GM04503 (cell line): Measurements from ENCODE around the gene LPO.

ENCODE experiments used
- DNase-seq: peaks from one replicate; pipeline ENCODE4 v3.0.0-alpha.2; 2012; ENCODE audit warnings: low read depth

LPO gene

GRCh38 chr17:58278661-58279015 lies 40.3 kb downstream of the LPO start:
- no peak for DNase-seq

DNA sequence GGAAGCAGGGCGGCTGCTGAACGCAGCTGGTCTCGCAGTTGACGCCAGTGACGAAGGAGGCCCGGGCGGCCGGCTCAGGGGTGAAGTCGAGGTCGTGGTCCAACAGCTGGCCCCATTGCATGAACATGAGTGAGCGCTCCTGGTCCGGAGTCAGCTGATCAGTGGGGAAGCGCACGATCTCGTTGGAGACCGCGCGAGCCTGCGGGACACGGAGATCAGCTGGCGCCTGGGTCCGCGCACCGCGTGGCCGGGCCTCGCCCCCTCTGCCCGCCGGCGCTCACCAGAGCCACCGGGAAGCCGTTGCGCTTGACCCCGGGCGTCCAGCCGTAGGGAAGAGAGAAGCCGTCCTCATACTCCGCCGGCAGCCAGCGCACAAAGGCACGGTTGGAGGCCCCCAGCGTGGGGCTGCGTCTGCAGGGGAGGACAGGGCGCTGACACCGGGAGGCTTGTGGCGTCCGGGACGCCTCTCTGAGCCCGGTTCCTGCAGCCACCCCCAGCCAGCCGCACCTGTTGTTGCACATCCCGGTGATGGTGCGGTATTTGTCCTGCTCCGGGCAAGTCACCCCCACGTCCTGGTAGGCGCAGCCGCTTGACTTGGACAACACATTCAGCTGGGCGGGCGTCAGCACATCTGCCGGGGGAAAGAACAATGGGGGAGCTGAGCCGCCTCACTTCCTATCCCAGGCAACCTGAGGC lies 40.8 kb downstream of the LPO start:
- no peak for DNase-seq

GRCh38 chr17:58279736-58280479 lies 41.5 kb downstream of the LPO start:
- no peak for DNase-seq

DNA sequence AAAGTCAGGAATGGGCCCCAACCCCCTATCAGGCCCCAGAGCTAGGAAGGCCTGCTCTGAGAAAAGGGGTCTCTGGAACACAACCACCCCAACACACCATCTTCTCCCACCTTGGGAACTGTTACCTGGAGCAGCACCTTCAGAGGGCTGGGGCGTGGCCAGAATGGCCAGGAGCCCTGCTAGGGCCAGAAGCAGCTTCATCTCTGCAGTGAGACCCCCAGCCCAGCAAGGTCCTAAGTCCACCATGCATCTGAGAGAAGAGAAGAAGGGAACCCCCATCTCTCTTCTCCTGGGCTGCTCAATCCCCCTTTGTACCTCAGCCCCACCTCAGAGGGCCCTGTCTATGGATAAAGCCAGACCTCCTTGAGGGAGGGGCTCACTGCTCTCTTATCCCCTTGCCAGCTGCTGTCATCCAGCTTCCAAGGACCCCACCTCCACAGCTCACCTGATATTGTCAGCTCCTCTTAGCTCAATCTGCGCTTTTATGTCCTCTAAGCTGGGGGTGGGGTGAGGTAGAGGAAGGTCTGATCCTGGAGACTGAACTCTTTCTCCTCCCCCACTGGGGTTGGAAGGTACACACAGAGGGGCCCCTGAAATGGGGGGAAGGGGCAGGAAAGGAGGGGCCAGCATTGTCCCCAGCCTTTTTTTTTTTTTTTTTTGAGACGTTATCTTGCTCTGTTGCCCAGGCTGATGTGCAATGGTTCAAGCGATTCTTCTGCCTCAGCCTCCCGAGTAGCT lies 42.3 kb downstream of the LPO start, which contains the start of gene MPO:
TSS of gene MPO (minus strand) at position 456 of the 738 bp plus-strand sequence. CDS start at position 279, 177 bp downstream.
- DNase-seq = no peak

DNA sequence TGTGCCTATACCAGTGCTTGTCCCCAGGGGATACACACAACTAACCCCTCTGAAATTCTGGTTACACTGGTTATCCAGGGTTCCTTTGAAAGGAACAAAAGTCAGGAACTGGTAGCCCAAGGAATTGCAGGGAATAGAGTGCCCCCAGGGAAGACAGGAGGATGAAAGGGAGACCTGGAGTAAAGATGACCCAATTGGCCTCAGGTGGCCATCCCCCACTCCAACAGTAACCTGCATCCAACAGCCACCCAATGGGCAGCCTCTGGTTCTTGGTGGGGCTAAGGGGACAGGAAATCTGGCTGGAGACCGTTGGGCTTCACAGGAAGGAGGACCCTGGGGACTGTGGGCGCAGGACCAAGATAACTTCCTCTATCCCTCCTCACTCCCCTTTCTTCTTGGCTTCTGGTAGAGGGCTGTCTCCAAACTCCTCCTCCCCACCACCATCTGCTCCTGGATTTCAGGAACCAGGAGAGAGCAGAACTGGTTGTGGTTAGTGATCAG lies 43.2 kb downstream of the LPO start:
- no peak for DNase-seq

DNA sequence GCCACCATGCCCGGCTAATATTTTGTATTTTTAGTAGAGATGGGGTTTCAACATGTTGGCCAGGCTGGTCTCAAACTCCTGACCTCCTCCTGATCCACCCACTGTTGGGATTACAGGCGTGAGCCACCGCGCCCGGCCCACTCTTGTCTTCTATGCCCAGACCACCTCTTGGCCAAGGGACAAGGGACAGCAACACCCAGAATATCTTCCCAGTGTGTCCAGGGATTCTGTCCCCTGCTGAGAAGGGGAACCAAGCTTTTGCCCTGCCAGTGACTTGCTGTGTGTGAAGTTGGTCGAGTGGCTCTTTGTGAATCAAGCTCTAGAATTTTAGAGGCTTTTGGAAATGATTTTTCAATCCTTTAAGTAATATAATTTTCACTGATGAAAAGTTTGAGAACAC lies 44.1 kb downstream of the LPO start:
- no peak for DNase-seq

DNA sequence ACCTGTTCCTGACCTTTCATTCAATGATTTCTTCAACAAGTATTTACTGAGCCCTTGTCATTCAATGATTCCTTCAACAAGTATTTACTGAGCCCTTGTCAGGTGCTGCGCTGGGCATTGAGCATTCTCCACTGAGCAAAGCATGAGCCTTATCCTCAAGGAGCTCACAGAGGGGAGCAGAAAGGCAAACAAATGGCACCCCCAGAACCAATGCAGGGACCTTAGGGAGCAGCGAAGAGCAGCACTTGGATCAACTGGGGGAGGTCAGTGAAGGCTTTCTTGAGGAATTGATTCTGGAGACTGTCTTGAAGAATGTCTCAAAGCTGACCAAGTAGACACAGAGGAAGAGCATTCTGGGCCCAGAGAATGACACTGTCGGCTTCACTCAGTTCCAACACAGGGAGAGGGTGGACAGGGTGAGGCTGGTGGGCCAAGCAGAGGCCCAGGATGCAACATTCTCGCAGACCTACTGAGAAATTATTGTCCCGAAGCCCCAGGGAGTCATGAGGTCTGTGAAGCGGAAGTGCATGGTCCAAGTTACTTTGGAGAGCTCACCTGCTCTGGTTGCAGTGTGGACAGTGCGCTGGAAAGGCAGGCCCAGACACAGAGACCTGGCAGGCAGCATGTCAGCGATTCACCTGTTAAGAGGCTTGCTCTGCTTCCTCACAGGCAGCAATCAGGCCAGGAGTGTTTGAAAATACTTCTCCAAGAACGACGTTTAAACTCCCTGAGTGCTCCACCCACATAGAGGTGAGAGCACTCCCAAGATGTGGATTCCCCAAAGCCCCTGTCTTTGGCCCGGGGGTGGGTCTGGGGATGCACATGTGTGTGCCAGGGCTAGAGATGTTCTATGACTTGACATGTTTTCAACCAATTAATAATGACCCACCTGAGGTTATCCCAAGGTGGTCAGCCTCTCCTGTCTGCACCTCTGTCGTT lies 45.6 kb downstream of the LPO start:
- DNase-seq = no peak

DNA sequence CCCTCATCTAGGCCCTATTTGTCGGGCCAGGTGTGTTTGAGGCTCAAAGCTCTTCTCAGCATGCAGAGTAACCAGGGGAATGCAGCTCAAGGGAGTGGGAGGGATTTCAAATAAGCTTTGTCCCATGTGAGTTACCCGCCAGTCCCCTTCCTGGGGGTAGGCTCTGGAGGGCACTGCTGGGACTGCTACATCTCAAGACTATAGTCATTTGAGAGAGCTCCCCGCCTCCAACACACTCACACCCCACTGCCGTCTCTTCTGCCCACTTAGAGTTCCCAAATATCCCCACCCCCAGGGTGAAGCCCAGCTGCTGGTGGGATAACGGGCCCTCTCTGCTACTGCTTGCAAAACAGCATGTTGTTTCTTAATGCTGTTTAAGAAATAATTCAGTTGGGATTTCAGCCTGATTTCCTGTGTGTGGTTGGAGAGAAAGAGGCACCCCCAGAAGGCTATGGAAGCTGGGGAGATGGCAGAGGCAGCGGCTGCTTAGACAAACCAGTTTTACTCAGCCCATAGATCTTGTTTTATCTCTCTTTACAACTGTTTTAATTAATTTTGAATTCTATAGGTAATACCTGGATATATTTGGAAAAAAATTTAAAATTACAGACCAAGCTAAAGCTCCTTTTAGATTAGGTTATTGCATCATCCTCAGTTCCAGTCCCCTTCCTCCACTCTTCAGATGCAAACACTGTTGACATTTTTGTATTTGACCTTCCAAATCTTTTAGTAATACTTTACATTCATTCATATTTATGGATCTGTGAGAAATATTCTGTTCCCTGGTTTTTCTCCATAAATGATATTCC lies 46.4 kb downstream of the LPO start:
- no peak for DNase-seq

DNA sequence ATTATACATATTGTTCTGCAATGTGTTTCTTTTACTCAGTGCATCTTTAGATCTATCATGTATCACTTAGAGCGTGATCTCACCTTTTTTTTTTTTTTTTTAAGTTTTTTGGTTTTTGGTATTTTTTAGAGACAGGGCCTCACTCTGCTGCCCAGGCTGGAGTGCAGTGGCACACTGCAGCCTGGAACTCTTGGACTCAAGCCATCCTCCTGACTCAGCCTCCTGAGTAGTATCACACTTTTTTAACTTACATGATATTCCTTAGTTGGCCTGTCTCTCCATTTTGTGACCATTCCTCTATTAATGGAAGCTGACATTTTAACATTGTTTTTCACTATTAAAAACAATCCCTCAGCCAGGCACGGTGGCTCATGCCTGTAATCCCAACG lies 47.0 kb downstream of the LPO start:
- no peak for DNase-seq

DNA sequence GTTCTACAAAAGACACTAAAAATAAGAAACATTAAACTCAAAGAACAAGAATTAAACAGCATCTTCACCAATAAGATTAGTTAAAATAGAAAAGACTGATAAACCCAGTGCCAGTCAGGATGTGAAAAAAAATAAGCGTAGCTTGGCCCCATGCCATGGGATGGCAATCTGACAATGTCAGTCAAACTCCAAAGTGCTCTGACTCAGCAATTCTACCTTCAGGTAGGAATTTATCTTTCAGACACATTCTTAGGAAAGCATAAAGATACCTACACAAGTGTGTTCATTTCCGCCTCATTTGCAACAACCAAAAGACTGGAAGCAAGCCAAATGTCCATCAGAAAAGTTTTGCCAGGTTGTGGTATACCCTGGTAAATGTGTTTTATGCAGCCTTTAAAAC lies 51.5 kb downstream of the LPO start:
- DNase-seq = no peak

- DNase-seq = no peak
Observed at GRCh38 chr17:58291246-58291645, 52.9 kb downstream of the LPO start.

DNA sequence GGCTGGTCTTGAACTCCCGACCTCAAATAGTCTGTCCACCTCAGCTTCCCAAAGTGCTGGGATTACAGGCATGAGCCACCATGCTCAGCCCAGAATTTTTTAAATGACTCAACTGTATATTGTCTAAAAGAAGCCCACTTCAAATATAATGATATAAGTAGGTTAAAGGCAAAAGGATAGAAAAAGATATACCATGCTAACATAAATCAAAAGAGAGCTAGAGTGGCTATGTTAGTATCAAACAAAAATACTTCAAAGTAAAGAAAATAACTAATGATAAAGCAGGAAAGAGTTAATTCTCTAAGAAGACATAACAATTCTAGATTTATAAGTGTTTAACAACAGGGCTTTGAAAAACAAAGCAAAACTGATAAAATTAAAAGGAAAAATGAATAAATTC lies 55.6 kb downstream of the LPO start:
- no peak for DNase-seq

DNA sequence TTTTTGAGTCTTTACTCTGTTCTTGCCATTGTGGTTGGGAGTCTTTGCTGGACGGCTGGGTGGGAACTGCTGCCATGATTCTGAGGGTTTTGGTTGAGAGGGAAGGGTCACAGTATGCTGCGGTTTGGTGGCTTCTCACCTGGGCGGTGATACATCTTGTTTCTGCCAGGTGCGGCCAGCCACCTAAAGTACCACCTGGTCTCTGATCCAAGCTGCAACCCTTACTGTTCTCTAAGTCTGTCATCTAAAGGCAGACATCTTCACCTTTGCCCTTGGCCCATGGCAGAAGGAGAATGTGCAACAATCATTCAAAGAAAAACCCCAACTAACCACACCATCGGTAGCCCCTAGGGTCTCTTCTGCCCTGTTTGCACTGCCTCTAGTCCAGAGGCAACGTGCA lies 62.0 kb downstream of the LPO start:
- DNase-seq = no peak

DNA sequence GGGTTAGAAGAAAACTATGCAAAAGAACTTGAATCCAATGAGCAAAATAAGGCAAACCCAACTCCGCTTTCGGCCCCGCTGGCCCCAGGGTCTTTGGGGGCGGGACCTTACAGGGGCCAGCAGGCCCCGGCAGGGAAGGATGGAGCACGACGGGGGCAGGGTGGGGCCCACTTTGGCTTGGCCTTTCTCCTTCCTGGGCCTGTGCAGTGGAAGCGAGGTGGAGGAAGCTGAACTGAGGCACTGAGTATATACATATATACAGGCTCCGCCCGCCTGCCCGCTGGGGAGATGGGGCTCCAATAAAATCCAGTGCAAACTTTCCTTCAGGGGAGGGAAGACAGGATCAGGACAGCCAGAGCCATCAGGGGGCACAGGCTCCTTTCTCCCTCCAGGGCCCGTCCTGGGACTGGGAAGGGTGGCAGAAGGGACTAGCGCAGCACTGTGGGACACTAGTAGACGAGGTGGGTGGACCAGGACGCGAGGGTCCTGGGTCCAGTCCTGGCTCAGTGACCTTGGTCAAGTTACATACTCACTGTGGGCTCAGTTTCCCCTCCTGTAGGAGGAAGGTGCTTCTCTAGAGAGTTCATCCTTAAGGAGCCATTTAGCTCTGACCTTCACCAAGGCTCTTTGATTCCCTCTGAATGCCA lies 63.2 kb downstream of the LPO start:
- no peak for DNase-seq

DNA sequence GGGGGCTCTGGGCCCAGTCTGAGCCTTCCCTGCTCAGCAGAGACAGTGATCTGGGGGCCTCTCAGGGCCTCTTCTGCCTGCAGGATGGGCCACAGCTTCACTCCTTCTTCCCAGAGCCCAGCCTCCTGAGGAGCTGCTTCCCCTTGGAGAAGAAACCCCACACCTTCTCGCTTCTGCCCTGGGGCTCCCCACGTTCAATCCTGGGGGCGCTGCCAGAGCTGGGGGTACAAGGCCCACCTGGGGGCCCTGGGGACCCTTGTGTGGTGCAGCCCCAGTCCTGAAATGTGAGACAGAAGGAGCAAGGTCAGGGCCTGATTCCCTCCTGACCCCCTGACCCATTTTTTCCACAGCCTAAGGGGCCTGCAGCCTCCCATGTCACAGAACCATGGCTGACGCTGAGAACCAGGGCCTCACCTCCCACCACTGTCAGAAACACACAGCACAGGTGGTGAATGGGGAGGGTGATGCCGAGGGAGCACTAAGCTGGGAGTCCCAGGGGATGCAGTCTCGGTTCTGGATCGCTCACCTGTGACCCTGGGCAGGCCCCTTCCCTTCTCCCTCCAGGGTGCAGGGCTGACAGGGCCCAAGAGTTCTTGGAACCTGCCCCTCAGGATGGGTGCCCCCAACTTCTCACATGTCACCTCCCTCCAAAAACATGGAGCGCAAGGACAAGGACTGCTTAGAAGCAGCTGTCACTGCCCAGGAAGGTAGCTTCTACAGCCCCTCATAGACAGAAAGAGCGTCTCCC lies 64.0 kb downstream of the LPO start:
- no peak for DNase-seq

DNA sequence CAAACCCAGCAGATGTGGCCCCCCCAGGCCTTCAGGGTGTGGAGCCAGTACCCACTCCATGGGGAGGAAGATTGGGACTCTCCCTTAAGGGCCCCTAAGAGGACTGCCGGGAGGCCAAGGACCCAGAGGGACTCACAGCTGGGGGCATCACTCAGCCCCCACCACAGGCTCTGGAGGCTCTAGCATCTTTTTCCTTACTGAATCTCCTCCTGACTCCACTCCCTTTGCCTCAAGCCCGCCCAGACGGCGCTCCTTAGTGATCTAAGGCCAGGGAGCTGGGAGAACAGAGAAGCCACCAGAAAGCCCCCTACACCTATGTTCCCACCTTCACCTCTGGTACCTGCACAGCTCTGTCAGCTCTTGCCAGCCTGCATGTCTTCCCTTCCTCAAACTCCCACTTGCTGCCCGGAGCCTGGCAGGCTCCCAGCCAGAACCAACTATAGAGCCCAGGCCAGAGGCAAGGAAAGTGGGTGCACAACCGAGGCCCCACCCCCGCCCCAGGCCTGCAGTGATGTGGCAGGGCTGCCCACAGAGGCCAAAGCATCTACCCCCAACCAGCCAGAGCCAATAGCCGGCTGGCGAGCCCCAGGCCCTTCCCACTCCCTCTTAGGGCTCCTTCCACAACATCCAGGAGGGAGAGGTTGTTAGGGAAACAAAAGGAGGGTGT lies 64.7 kb downstream of the LPO start:
- no peak for DNase-seq

DNA sequence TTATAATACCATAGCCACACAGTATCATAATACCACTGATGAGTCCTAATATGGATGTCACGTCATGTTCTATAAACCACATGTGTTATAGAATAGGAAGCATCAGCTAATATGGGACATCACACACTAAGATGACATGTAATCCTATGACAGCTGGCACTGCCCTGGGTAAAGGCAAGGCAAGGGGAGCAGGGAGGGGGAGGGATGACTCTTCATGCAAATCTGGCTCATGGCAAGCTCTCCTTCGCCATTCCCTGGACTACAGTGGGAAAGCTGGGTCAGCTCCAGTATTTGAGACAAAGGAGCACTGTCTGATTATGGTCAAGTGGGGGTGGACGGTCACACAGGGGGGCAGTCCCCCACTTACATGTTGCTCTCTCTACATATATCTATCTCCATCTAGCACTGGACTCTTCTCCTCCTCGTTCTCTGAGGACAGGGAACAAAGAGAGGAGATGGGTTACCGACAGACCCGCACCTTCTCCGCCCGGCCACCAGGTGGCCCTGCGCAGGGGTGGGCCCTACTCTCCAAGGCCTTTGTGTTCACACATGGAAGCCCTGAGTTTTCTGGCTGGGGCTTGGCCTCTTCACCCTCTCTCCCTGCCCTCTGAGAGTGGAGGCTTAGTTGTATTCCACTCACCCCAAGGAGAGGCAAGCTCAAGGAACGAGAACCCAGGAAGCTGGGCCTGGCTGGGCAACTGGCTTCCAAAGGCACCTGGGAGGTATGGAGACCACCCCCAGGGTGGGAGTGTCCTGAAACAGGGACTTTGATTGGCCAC lies 65.8 kb downstream of the LPO start:
- no peak for DNase-seq

GRCh38 chr17:58304750-58305486 lies 66.5 kb downstream of the LPO start:
- no peak for DNase-seq
